Stomach (tissue), 9 donors: ENCODE measurements around the gene TMEM98. TPM values are rescaled to one million over a fixed set of nuclear protein-coding genes. Genes with fewer than 3 reads are reported as not detected.
"Not testable (repeated sequence)": the region's sequence is repeated elsewhere in the genome, so short reads cannot be mapped to it uniquely, and the experiment has no call there.

ENCODE experiments used
- DNase-seq, 2 donors: peaks; one replicate each; pipeline versions ENCODE4 v3.0.0 to v3.0.0-alpha.2; 2013 to 2019
- H3K27ac ChIP-seq, 5 donors: fragments of 200-600 bp in 4 of 5; sonication (generic) in 4 of 5; one replicate each; pipeline ENCODE4 v1.5.1; 2013 to 2019; ENCODE audit warnings: mild to moderate bottlenecking in 1 of 5, moderate library complexity in 1 of 5
- H3K27me3 ChIP-seq, 3 donors: fragments of 200-600 bp; sonication (generic); one replicate each; pipeline ENCODE4 v1.5.1; 2017 to 2019; ENCODE audit warnings: mixed run types in 1 of 3
- H3K36me3 ChIP-seq, 4 donors: fragments of 200-600 bp; sonication (generic); 1 replicate in 3 of 4; 2 replicates in 1 of 4; pipeline ENCODE4 v1.5.1; 2016 to 2019
- H3K4me1 ChIP-seq, 4 donors: fragments of 200-600 bp; sonication (generic); one replicate each; pipeline ENCODE4 v1.5.1; 2016 to 2019
- H3K4me3 ChIP-seq, 4 donors: fragments of 200-600 bp; sonication (generic) in 3 of 4; one replicate each; pipeline ENCODE4 v1.5.1; 2016 to 2019; ENCODE audit warnings: mild to moderate bottlenecking in 1 of 4
- H3K9me3 ChIP-seq, 4 donors: fragments of 200-600 bp; sonication (generic); one replicate each; pipeline ENCODE4 v1.5.1; 2016 to 2019
- EP300 ChIP-seq: sonication (generic); formaldehyde crosslinking; IDR thresholded peaks from one replicate; pipeline ENCODE4 v1.6.1; 2017; ENCODE audit warnings: antibody characterized with exemption
- POLR2A ChIP-seq, 4 donors: fragments of 450-650 bp; IDR thresholded peaks; one replicate each; pipeline ENCODE4 v1.6.1; 2016; ENCODE audit warnings: antibody characterized with exemption in 4 of 4, control low read depth in 2 of 4, mild to moderate bottlenecking in 1 of 4, moderate library complexity in 1 of 4
- POLR2AphosphoS5 ChIP-seq, 3 donors: sonication (generic); formaldehyde crosslinking; IDR thresholded peaks; one replicate each; pipeline ENCODE4 v1.6.1; 2016; ENCODE audit warnings: antibody characterized with exemption in 3 of 3
- WGBS, 5 donors: extraction: QIAGEN DNeasy Blood & Tissue Kit in 3 of 5; methylation state at CpG; one replicate each; pipeline versions ENCODE4 v1.1.5 to v1.1.7; 2013 to 2018; 5-methylcytosine and 5-hydroxymethylcytosine counted together
- intact Hi-C: fragments of 100-400 bp; cut with DNase I; formaldehyde crosslinking; loops from one replicate; pipeline ENCODE4 v1.15.1; 2023; ENCODE audit warnings: low total_unique reads
- polyA plus RNA-seq, 3 donors: library from polyadenylated mRNA; stranded (reverse); fragments of 200-250 nt; gene quantifications; one replicate each; pipeline ENCODE4 v1.2.3, GENCODE V29; 2013
- total RNA-seq, 5 donors: library from RNA; depleted of rRNA; stranded (reverse); fragments of >200 nt; gene quantifications; one replicate each; pipeline versions ENCODE4 v1.1.0 to v1.2.3, GENCODE V29; 2014 to 2016
- TF ChIP-seq, protein P1 (sequence below), 7 experiments: fragments of 450-650 bp in 4 of 7; fragments of 200-600 bp in 3 of 7; sonication (generic) in 3 of 7; IDR thresholded peaks; one replicate each; pipeline ENCODE4 v1.5.1; 2016 to 2019; ENCODE audit warnings: antibody characterized with exemption in 7 of 7, control low read depth in 2 of 7, mild to moderate bottlenecking in 1 of 7
- donor health status: healthy with polysubstance abuse.
- donor health status: Bipolar disorder and iron deficiency.
- donor health status: healthy.

TMEM98 gene
- total and polyA plus RNA-seq, 8 donors = 43.7 to 161 (median 75.2) TPM

DNA sequence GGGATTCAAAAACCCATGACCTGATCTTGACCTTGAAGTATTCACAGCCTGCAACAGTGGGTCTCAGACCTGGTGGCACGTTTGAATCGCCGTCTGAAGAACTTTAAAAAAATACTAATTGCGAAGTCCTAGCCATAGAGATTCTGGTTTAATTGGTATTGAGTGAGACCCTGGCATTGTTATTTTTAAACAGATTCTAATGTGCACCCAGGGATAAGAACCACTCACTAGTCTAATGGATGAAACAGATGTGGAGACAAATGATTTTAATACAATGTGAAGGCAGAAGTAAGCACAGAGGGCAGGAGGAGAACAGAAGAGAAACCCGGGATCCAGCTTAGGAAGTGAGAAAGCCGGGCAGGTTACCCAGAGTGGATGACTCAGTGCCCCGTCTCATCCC lies 21.2 kb downstream of the TMEM98 start:
- 77 to 82% (median 79%) methylated on average over 7 of the region's 7 CpGs for WGBS, 5 donors
- TF ChIP-seq EP300 = no peak
- TF ChIP-seq POLR2A (IDR thresholded peaks at IDR 0.05) = no peak
- no peak for TF ChIP-seq POLR2AphosphoS5 (IDR thresholded peaks at IDR 0.05)
- TF ChIP-seq, protein P1, sequence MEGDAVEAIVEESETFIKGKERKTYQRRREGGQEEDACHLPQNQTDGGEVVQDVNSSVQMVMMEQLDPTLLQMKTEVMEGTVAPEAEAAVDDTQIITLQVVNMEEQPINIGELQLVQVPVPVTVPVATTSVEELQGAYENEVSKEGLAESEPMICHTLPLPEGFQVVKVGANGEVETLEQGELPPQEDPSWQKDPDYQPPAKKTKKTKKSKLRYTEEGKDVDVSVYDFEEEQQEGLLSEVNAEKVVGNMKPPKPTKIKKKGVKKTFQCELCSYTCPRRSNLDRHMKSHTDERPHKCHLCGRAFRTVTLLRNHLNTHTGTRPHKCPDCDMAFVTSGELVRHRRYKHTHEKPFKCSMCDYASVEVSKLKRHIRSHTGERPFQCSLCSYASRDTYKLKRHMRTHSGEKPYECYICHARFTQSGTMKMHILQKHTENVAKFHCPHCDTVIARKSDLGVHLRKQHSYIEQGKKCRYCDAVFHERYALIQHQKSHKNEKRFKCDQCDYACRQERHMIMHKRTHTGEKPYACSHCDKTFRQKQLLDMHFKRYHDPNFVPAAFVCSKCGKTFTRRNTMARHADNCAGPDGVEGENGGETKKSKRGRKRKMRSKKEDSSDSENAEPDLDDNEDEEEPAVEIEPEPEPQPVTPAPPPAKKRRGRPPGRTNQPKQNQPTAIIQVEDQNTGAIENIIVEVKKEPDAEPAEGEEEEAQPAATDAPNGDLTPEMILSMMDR (IDR thresholded peaks at IDR 0.05) = no peak
- peaks cover 4 to 7% (median 7%) of the 10 kb centered on the region in 4 donors for H3K4me1 ChIP-seq
- no peak for DNase-seq
- H3K36me3 ChIP-seq = no peaks in the 10 kb centered on the region
- intact Hi-C loops = no loop called here
- H3K4me3 ChIP-seq = no peak overlapping the region
- H3K9me3 ChIP-seq = no peaks in the 10 kb centered on the region
- no peak overlapping the region for H3K27ac ChIP-seq
- no peaks in the 10 kb centered on the region for H3K27me3 ChIP-seq

DNA sequence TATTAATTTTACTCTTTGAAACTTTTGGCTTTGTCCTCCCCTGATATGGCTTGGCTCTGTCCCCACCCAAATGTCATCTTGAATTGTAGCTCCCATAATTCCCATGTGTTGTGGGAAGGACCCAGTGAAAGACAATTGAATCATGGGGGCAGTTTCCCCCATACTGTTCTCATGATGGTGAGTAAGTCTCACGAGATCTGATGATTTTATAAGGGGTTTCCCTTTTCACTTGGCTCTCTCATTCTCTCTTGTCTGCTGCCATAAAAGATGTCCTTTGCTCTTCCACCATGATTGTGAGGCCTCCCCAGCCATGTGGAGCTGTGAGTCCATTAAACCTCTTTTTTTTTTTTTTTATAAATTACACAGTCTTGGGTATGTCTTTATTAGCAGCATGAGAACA lies 24.5 kb downstream of the TMEM98 start:
- H3K27ac ChIP-seq, DNase-seq, H3K36me3 ChIP-seq, H3K9me3 ChIP-seq, intact Hi-C loops, H3K27me3 ChIP-seq, H3K4me3 ChIP-seq: not testable (repeated sequence)
- peaks cover 5 to 19% (median 16%) of the 10 kb centered on the region in 4 donors for H3K4me1 ChIP-seq
- WGBS, 5 donors = 70 to 90% (median 83%) methylated on average over 1 of the region's 1 CpG

DNA sequence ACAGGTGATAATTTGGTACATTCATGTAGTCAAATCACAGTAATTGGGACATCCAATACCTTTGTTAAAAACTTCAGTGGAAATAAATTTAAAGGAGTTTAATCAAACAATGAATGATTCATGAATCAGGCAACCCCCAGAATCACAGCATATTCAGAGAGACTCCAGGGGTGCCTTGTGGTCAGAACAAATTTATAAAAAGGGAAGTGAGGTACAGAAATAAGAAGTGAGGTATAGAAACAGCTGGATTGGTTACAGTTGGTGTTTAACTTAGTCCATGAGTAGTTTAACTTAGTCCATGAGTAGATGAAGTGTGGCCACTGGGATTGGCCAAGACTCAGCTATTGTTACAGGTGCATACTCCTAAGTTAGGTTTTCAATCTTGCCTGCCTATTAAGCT lies 25.1 kb downstream of the TMEM98 start:
- peaks cover 5 to 19% (median 16%) of the 10 kb centered on the region in 4 donors for H3K4me1 ChIP-seq
- intact Hi-C loops = no loop called here
- H3K36me3 ChIP-seq = no peaks in the 10 kb centered on the region
- no peak for DNase-seq
- H3K27ac ChIP-seq = no peak overlapping the region
- H3K27me3 ChIP-seq = no peaks in the 10 kb centered on the region
- no peak overlapping the region for H3K4me3 ChIP-seq
- TF ChIP-seq POLR2A (IDR thresholded peaks at IDR 0.05) (no peak), EP300 (no peak), POLR2AphosphoS5 (IDR thresholded peaks at IDR 0.05) (no peak)
- TF ChIP-seq, protein P1 (IDR thresholded peaks at IDR 0.05) = no peak
- H3K9me3 ChIP-seq = no peaks in the 10 kb centered on the region

DNA sequence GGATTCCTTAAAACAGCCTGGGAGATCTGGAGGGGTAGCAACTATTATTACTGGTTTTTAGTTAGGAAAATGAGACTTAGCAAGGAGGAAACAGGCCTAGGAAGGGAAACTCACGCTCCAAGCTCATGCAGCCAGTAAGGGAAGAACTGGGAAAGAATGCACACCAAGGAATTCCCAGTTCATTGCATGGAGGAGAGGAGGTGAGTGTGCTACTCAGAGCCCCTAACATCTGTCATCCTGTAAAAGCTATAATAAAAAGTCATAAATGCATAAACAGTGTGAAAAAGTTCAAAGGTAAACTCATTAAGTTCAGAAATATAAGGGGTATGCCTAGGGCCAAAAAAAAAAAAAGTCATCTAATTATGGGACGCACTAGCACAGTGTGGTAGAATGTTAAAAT lies 25.9 kb downstream of the TMEM98 start:
- Histone ChIP-seq H3K27me3 (no peaks in the 10 kb centered on the region), H3K36me3 (no peaks in the 10 kb centered on the region), H3K27ac (peak overlapping the region in 4 of 5 donors; percentile 36 to 81 (median 60)), H3K4me1 (peaks cover 5 to 19% (median 16%) of the 10 kb centered on the region in 4 donors), H3K4me3 (no peak overlapping the region), H3K9me3 (no peaks in the 10 kb centered on the region)
- WGBS, 5 donors = 67 to 86% (median 75%) methylated on average over 2 of the region's 2 CpGs
- intact Hi-C loops = no loop called here
- TF ChIP-seq POLR2AphosphoS5 (IDR thresholded peaks at IDR 0.05) = no peak
- TF ChIP-seq POLR2A (IDR thresholded peaks at IDR 0.05) = no peak
- no peak for TF ChIP-seq EP300
- TF ChIP-seq, protein P1 (IDR thresholded peaks at IDR 0.05) = no peak
- DNase-seq = no peak

DNA sequence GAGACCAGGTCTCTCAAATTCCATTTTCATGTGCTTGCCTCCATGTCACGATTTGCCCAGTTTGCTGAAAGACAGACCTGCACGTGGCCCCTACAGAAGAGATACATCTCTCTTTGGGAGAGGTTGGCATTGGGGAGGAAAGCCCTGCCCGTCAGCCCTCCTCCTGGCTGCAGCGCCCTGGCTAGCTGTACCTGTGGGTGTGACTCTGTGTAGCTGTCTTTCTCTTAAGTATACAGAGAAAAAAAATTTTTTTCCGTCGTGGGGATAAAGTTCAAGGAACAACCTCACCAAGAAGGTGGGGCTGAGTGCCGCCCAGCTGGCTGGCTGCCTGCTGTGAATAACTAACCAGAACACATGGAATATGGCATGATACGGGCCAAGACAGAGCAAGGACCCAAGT lies 26.5 kb downstream of the TMEM98 start:
- H3K4me3 ChIP-seq = no peak overlapping the region
- no peaks in the 10 kb centered on the region for H3K27me3 ChIP-seq
- no peaks in the 10 kb centered on the region for H3K9me3 ChIP-seq
- WGBS, 5 donors = 17 to 54% (median 32%) methylated on average over 8 of the region's 8 CpGs
- peak overlapping the region; percentile 29 to 81 (median 59) for H3K27ac ChIP-seq
- H3K4me1 ChIP-seq = peaks cover 5 to 19% (median 16%) of the 10 kb centered on the region in 4 donors
- intact Hi-C loops = no loop called here
- peak in 1 of 3 donors; percentile 49 for TF ChIP-seq POLR2AphosphoS5 (IDR thresholded peaks at IDR 0.05)
- TF ChIP-seq, protein P1 (IDR thresholded peaks at IDR 0.05) = no peak
- no peak for TF ChIP-seq POLR2A (IDR thresholded peaks at IDR 0.05)
- no peak for TF ChIP-seq EP300
- no peaks in the 10 kb centered on the region for H3K36me3 ChIP-seq
- peak; percentile 90 to 91 for DNase-seq
